WI38 (cell line): Measurements from ENCODE around the gene BHLHA15.
A peak's percentile ranks its signal among the peaks of the same experiment; 100 is the strongest.

Experiments
- H3K4me3 ChIP-seq: 2 replicates; pipeline ENCODE4 v1.5.1; 2011; ENCODE audit warnings: low read depth, mild to moderate bottlenecking, control low read depth, low read length
- TF ChIP-seq, protein P1 (sequence below): IDR thresholded peaks from 2 replicates; pipeline ENCODE4 v1.5.1; 2012; ENCODE audit warnings: low read depth, mild to moderate bottlenecking, control low read depth, low read length

The BHLHA15 gene

GRCh38 chr7:98242934-98243333 lies 31.7 kb downstream of the BHLHA15 start:
- H3K4me3 ChIP-seq = no peak overlapping the region
- TF ChIP-seq, protein P1, sequence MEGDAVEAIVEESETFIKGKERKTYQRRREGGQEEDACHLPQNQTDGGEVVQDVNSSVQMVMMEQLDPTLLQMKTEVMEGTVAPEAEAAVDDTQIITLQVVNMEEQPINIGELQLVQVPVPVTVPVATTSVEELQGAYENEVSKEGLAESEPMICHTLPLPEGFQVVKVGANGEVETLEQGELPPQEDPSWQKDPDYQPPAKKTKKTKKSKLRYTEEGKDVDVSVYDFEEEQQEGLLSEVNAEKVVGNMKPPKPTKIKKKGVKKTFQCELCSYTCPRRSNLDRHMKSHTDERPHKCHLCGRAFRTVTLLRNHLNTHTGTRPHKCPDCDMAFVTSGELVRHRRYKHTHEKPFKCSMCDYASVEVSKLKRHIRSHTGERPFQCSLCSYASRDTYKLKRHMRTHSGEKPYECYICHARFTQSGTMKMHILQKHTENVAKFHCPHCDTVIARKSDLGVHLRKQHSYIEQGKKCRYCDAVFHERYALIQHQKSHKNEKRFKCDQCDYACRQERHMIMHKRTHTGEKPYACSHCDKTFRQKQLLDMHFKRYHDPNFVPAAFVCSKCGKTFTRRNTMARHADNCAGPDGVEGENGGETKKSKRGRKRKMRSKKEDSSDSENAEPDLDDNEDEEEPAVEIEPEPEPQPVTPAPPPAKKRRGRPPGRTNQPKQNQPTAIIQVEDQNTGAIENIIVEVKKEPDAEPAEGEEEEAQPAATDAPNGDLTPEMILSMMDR = no peak

- no peak overlapping the region for H3K4me3 ChIP-seq
- TF ChIP-seq, protein P1 = no peak
Observed at GRCh38 chr7:98244871-98245270, 33.6 kb downstream of the BHLHA15 start.

GRCh38 chr7:98248156-98248555 lies 36.9 kb downstream of the BHLHA15 start:
- TF ChIP-seq, protein P1 = no peak
- no peak overlapping the region for H3K4me3 ChIP-seq

DNA sequence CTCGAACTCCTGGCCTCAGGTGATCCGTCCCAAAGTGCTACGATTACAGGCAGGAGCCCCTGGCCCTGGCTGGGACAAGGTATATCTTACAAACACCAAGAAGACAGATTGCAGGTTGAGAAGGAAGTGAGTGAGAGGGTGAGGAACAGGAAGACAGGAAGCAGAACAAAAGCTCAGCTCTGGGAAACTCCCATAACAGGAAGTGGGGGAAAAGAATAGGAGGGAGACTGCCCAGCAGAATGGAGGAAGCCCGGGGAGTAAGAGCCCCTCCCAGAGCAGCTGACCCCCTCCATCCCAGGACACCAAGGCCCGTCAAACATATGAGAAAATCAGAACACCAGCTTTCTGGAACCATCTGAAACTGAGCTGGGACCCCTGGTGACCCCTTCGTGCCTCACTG lies 37.9 kb downstream of the BHLHA15 start:
- TF ChIP-seq, protein P1 = no peak
- no peak overlapping the region for H3K4me3 ChIP-seq

- TF ChIP-seq, protein P1 = no peak
- no peak overlapping the region for H3K4me3 ChIP-seq
Observed at GRCh38 chr7:98250789-98251188, 39.5 kb downstream of the BHLHA15 start.

DNA sequence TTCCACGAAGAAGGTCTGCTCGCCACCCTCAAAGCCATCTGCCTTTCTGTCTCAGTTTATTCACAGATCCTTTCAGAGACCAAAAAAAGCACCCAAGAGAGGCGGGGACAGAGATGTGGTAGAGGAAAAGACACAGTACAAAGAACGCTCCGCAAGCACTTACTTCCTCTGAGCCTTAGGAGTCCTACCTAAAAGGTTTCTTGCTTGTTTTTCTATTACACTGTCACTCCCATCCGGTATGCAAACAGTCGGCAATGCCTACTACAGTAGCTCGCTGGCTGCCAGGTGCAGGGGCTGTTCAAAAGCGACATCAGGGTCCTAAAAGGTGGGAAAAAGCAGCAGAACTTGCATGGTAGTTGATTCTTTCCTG lies 40.0 kb downstream of the BHLHA15 start:
- H3K4me3 ChIP-seq = peak overlapping the region; percentile 89
- TF ChIP-seq, protein P1 = no peak

DNA sequence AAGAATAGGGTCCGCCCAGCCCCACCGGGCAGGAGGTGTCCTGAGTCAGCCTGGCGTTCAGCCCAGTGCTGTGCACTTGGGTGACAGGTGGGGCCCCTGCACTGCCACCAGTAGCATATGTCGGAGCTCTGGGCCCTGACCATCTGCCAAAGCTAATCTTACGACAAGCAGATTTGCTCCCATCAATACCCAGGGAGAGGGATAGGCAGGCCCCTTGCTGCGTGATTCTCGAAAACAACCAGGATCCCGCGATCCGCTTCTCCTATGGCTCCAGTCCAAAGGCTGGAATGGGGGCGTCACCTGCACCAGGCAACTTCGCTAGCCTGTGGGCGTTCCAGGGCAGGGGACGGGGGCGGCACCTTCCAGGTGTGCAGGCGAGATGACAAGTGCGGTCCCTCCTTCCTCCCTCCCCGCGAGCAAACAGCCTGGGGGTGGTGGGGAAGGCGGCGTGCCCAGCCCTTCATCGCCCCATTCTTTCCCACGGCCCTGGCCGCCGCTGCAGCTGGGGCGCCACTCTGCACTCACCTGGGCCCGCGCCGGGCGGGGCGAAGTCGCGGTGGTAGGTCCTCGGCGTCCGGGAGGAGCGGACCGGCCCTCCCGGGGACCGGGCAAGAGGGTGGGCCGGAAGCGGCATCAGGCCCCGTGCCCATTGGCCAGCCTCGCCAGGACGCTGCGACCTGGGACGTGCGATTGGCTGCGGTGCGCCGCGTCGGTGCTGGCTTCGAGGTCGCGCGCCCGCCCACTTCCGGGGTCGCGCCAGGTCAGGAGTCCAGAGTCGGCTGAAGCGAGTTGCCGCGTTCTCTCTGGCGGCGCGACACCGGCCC lies 40.6 kb downstream of the BHLHA15 start, which contains the start of gene TECPR1:
Gene TECPR1, minus strand, starts transcription at position 632 of the 824 bp plus-strand sequence. CDS start 6,086 bp downstream, outside the sequence.
- peak within 1 kb of the TSS; percentile 89 for H3K4me3 ChIP-seq
- TF ChIP-seq, protein P1 = no peak
